HEK293 (cell line): ENCODE results near the gene SLMAP.

ENCODE experiments used
- CTCF ChIA-PET: fragments of 350-600 bp; formaldehyde crosslinking; extraction: SDS; loops from one replicate; lab custom pipeline; 2021; ENCODE audit warnings: antibody characterized with exemption; lab: Yijun Ruan, JAX
- POLR2A ChIA-PET: fragments of 300-600 bp; formaldehyde crosslinking; extraction: SDS; loops from one replicate; lab custom pipeline; 2020; ENCODE audit warnings: antibody characterized with exemption, inconsistent platforms; lab: Yijun Ruan, JAX
- H3K27ac ChIP-seq: fragments of 200-500 bp; sonication (Bioruptor generic); 2 replicates; pipeline ENCODE4 v1.5.1; 2014; ENCODE audit warnings: low read depth, low read length, control low read depth, inconsistent platforms; ENCODE audit errors: extremely low read depth
- H3K36me3 ChIP-seq, 2 experiments: fragments of 200-500 bp in 1 of 2; sonication (Bioruptor generic) in 1 of 2; 1 replicate in 1 of 2; 2 replicates in 1 of 2; pipeline ENCODE4 v1.5.1; 2014 to 2017; ENCODE audit warnings: inconsistent platforms in 2 of 2, low read length in 2 of 2; ENCODE audit not compliant: control insufficient read depth in 2 of 2, insufficient read depth in 1 of 2
- H3K4me1 ChIP-seq: fragments of 200-500 bp; sonication (Bioruptor generic); 2 replicates; pipeline ENCODE4 v1.5.1; 2014; ENCODE audit warnings: mild to moderate bottlenecking, low read length, inconsistent platforms; ENCODE audit not compliant: control insufficient read depth, insufficient read depth
- H3K4me3 ChIP-seq: 2 replicates; pipeline ENCODE4 v1.5.1; 2011; ENCODE audit warnings: low read depth, mild to moderate bottlenecking, control low read depth, low read length, moderate library complexity
- H3K9me3 ChIP-seq: fragments of 200-500 bp; sonication (Bioruptor generic); 2 replicates; pipeline ENCODE4 v1.5.1; 2014; ENCODE audit warnings: low read depth, low read length, inconsistent platforms; ENCODE audit not compliant: control insufficient read depth, insufficient read depth
- HOXA7 ChIP-seq: sonication (generic); formaldehyde crosslinking; IDR thresholded peaks from 2 replicates; pipeline ENCODE4 v1.8.1; 2022; ENCODE audit warnings: missing genetic modification reagents, borderline replicate concordance
- MZF1 ChIP-seq: fragments of 450-650 bp; formaldehyde crosslinking; IDR thresholded peaks from 2 replicates; pipeline ENCODE4 v1.5.1; 2017; ENCODE audit warnings: missing biosample characterization, missing genetic modification characterization, borderline replicate concordance
- REPIN1 ChIP-seq: fragments of 450-650 bp; formaldehyde crosslinking; IDR thresholded peaks from 2 replicates; pipeline ENCODE4 v1.5.1; 2017; ENCODE audit warnings: missing biosample characterization, missing genetic modification characterization, low read depth
- TRIM28 ChIP-seq: IDR thresholded peaks from 2 replicates; pipeline ENCODE4 v1.6.1; 2011; ENCODE audit warnings: low read length, control low read depth, borderline replicate concordance
- WT1 ChIP-seq: fragments of 450-650 bp; formaldehyde crosslinking; IDR thresholded peaks from 2 replicates; pipeline ENCODE4 v1.5.1; 2016; ENCODE audit warnings: missing biosample characterization, missing genetic modification characterization
- ZBTB6 ChIP-seq: fragments of 450-650 bp; formaldehyde crosslinking; IDR thresholded peaks from 2 replicates; pipeline ENCODE4 v1.5.1; 2017; ENCODE audit warnings: missing biosample characterization, missing genetic modification characterization
- ZNF175 ChIP-seq: fragments of 450-650 bp; formaldehyde crosslinking; IDR thresholded peaks from 2 replicates; pipeline ENCODE4 v1.5.1; 2016; ENCODE audit warnings: missing biosample characterization, missing genetic modification characterization
- ZNF266 ChIP-seq: fragments of 450-650 bp; formaldehyde crosslinking; IDR thresholded peaks from 2 replicates; pipeline ENCODE4 v1.5.1; 2016; ENCODE audit warnings: missing biosample characterization, missing genetic modification characterization, low read depth
- ZNF488 ChIP-seq: fragments of 450-650 bp; formaldehyde crosslinking; IDR thresholded peaks from 2 replicates; pipeline ENCODE4 v1.5.1; 2016; ENCODE audit warnings: missing biosample characterization, missing genetic modification characterization
- ZNF677 ChIP-seq: fragments of 450-650 bp; IDR thresholded peaks from 2 replicates; pipeline ENCODE4 v1.5.0; 2018; ENCODE audit warnings: missing biosample characterization, mild to moderate bottlenecking, missing genetic modification characterization, moderate library complexity
- ZNF768 ChIP-seq: fragments of 450-650 bp; formaldehyde crosslinking; IDR thresholded peaks from 2 replicates; pipeline ENCODE4 v1.5.1; 2018; ENCODE audit warnings: missing biosample characterization, mild to moderate bottlenecking, missing genetic modification characterization
- ZNF777 ChIP-seq: fragments of 450-650 bp; formaldehyde crosslinking; IDR thresholded peaks from 2 replicates; pipeline ENCODE4 v1.5.1; 2017; ENCODE audit warnings: missing biosample characterization, missing genetic modification characterization, borderline replicate concordance
- TF ChIP-seq, protein P1 (sequence below): fragments of 450-650 bp; formaldehyde crosslinking; IDR thresholded peaks from 2 replicates; pipeline ENCODE4 v1.5.1; 2016; ENCODE audit warnings: missing biosample characterization, missing genetic modification characterization
- TF ChIP-seq, protein P2 (sequence below): fragments of 450-650 bp; formaldehyde crosslinking; IDR thresholded peaks from 2 replicates; pipeline ENCODE4 v1.5.1; 2016; ENCODE audit warnings: missing biosample characterization, missing genetic modification characterization
- TF ChIP-seq, protein P3 (sequence below): fragments of 450-650 bp; formaldehyde crosslinking; IDR thresholded peaks from 2 replicates; pipeline ENCODE4 v1.5.1; 2016; ENCODE audit warnings: missing biosample characterization, missing genetic modification characterization, borderline replicate concordance
- TF ChIP-seq, protein P4 (sequence below): fragments of 450-650 bp; formaldehyde crosslinking; IDR thresholded peaks from 2 replicates; pipeline ENCODE4 v1.5.1; 2016; ENCODE audit warnings: missing biosample characterization, missing genetic modification characterization

Gene SLMAP

GRCh38 chr3:57740027-57740426 is 16.1 kb upstream of the SLMAP start:
- ChIA-PET CTCF (no interaction called here), POLR2A (no interaction called here)
- H3K9me3 ChIP-seq, result no peaks in the 10 kb centered on the region
- TF ChIP-seq, protein P1, sequence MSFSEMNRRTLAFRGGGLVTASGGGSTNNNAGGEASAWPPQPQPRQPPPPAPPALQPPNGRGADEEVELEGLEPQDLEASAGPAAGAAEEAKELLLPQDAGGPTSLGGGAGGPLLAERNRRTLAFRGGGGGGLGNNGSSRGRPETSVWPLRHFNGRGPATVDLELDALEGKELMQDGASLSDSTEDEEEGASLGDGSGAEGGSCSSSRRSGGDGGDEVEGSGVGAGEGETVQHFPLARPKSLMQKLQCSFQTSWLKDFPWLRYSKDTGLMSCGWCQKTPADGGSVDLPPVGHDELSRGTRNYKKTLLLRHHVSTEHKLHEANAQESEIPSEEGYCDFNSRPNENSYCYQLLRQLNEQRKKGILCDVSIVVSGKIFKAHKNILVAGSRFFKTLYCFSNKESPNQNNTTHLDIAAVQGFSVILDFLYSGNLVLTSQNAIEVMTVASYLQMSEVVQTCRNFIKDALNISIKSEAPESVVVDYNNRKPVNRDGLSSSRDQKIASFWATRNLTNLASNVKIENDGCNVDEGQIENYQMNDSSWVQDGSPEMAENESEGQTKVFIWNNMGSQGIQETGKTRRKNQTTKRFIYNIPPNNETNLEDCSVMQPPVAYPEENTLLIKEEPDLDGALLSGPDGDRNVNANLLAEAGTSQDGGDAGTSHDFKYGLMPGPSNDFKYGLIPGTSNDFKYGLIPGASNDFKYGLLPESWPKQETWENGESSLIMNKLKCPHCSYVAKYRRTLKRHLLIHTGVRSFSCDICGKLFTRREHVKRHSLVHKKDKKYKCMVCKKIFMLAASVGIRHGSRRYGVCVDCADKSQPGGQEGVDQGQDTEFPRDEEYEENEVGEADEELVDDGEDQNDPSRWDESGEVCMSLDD (tag by site-specific recombination), result no peak
- TF ChIP-seq ZNF777 (no peak), ZBTB6 (tag by site-specific recombination) (no peak), HOXA7 (CRISPR knock-in tag) (no peak), ZNF488 (tag by site-specific recombination) (no peak), ZNF768 (tag by site-specific recombination) (no peak)
- TF ChIP-seq, all 188 proteins: peak for 0
- Histone ChIP-seq H3K4me1 (no peaks in the 10 kb centered on the region), H3K4me3 (no peak overlapping the region), H3K27ac (no peak overlapping the region), H3K36me3 (no peaks in the 10 kb centered on the region)

DNA sequence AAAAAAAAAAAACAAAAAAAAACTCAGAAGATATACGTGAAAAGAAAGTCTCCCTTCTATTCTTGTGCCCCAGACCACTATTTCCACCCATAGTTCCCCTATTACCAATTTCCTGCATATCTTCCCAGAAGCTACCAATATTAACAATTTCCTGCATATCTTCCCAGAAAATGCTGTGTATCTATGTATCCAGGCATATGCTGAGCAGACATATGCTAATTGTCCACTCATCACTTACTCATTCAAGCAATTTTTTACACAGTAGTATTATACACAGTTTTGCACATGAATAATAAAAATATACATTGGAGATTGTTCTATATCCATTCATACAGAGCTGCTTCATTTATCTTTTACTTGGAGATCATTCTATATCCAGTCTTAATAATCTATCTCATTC is 12.6 kb upstream of the SLMAP start:
- POLR2A ChIA-PET, result no interaction called here
- Histone ChIP-seq H3K27ac (no peak overlapping the region), H3K9me3 (no peaks in the 10 kb centered on the region), H3K4me1 (no peaks in the 10 kb centered on the region)
- CTCF ChIA-PET, result interaction anchor here (0.6 kb wide), 1 partner anchor 275 kb away, joined by 3 read pairs; no protein-coding TSS in a partner anchor
- TF ChIP-seq ZNF175 (tag by site-specific recombination) (no peak), WT1 (no peak), ZNF266 (tag by site-specific recombination) (no peak), REPIN1 (no peak), ZNF677 (tag by site-specific recombination) (no peak), MZF1 (tag by site-specific recombination) (no peak), TRIM28 (no peak)
- TF ChIP-seq, protein P2, sequence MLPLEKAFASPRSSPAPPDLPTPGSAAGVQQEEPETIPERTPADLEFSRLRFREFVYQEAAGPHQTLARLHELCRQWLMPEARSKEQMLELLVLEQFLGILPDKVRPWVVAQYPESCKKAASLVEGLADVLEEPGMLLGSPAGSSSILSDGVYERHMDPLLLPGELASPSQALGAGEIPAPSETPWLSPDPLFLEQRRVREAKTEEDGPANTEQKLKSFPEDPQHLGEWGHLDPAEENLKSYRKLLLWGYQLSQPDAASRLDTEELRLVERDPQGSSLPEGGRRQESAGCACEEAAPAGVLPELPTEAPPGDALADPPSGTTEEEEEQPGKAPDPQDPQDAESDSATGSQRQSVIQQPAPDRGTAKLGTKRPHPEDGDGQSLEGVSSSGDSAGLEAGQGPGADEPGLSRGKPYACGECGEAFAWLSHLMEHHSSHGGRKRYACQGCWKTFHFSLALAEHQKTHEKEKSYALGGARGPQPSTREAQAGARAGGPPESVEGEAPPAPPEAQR (tag by site-specific recombination), result no peak
- TF ChIP-seq, protein P3, sequence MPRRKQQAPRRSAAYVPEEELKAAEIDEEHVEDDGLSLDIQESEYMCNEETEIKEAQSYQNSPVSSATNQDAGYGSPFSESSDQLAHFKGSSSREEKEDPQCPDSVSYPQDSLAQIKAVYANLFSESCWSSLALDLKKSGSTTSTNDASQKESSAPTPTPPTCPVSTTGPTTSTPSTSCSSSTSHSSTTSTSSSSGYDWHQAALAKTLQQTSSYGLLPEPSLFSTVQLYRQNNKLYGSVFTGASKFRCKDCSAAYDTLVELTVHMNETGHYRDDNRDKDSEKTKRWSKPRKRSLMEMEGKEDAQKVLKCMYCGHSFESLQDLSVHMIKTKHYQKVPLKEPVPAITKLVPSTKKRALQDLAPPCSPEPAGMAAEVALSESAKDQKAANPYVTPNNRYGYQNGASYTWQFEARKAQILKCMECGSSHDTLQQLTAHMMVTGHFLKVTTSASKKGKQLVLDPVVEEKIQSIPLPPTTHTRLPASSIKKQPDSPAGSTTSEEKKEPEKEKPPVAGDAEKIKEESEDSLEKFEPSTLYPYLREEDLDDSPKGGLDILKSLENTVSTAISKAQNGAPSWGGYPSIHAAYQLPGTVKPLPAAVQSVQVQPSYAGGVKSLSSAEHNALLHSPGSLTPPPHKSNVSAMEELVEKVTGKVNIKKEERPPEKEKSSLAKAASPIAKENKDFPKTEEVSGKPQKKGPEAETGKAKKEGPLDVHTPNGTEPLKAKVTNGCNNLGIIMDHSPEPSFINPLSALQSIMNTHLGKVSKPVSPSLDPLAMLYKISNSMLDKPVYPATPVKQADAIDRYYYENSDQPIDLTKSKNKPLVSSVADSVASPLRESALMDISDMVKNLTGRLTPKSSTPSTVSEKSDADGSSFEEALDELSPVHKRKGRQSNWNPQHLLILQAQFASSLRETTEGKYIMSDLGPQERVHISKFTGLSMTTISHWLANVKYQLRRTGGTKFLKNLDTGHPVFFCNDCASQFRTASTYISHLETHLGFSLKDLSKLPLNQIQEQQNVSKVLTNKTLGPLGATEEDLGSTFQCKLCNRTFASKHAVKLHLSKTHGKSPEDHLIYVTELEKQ (tag by site-specific recombination), result no peak
- TF ChIP-seq, protein P4, sequence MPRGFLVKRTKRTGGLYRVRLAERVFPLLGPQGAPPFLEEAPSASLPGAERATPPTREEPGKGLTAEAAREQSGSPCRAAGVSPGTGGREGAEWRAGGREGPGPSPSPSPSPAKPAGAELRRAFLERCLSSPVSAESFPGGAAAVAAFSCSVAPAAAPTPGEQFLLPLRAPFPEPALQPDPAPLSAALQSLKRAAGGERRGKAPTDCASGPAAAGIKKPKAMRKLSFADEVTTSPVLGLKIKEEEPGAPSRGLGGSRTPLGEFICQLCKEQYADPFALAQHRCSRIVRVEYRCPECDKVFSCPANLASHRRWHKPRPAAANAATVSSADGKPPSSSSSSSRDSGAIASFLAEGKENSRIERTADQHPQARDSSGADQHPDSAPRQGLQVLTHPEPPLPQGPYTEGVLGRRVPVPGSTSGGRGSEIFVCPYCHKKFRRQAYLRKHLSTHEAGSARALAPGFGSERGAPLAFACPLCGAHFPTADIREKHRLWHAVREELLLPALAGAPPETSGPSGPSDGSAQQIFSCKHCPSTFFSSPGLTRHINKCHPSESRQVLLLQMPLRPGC, result no peak
- TF ChIP-seq, all 188 proteins: peak for 0
- Histone ChIP-seq H3K4me3 (no peak overlapping the region), H3K36me3 (no peaks in the 10 kb centered on the region)
